Loucy (cell line): Measurements from ENCODE around the gene RPL28.

ENCODE experiments used
- H2AFZ ChIP-seq: fragments of 200-600 bp; sonication (generic); 2 replicates; pipeline ENCODE4 v1.6.0; 2016; ENCODE audit warnings: antibody characterized with exemption, mild to moderate bottlenecking, low read length, moderate library complexity
- H3F3A ChIP-seq: fragments of 200-600 bp; 2 replicates; pipeline ENCODE4 v1.6.0; 2016; ENCODE audit warnings: antibody characterized with exemption, low read depth, mild to moderate bottlenecking
- H3K27me3 ChIP-seq: fragments of 200-600 bp; sonication (generic); 2 replicates; pipeline ENCODE4 v1.6.1; 2014; ENCODE audit warnings: low read length, mild to moderate bottlenecking; ENCODE audit not compliant: insufficient read depth, poor library complexity, severe bottlenecking
- H3K36me3 ChIP-seq: fragments of 200-600 bp; sonication (generic); 2 replicates; pipeline ENCODE4 v1.6.1; 2016; ENCODE audit warnings: low read length; ENCODE audit not compliant: insufficient read depth
- H3K4me1 ChIP-seq: fragments of 200-600 bp; sonication (generic); 2 replicates; pipeline ENCODE4 v1.5.1; 2014; ENCODE audit warnings: low read length, mild to moderate bottlenecking; ENCODE audit not compliant: insufficient read depth, poor library complexity, severe bottlenecking
- H3K4me2 ChIP-seq: fragments of 200-600 bp; sonication (generic); 2 replicates; pipeline ENCODE4 v1.6.0; 2014; ENCODE audit warnings: antibody characterized with exemption, low read length, low read depth, mild to moderate bottlenecking; ENCODE audit not compliant: poor library complexity, severe bottlenecking
- H3K4me3 ChIP-seq: fragments of 200-600 bp; sonication (generic); 2 replicates; pipeline ENCODE4 v1.5.1; 2014; ENCODE audit warnings: low read length, mild to moderate bottlenecking, mixed read lengths; ENCODE audit not compliant: poor library complexity, severe bottlenecking
- H3K79me2 ChIP-seq: fragments of 200-600 bp; sonication (generic); 2 replicates; pipeline ENCODE4 v1.6.1; 2014; ENCODE audit warnings: low read length; ENCODE audit not compliant: insufficient read depth
- H3K9ac ChIP-seq: fragments of 200-600 bp; sonication (generic); 2 replicates; pipeline ENCODE4 v1.6.0; 2014; ENCODE audit warnings: mild to moderate bottlenecking, low read depth, low read length, moderate library complexity; ENCODE audit not compliant: poor library complexity, severe bottlenecking
- H3K9me2 ChIP-seq: fragments of 200-600 bp; sonication (generic); replicated peaks from 2 replicates; pipeline ENCODE4 v1.6.1; 2016; ENCODE audit warnings: low read depth, low read length, mixed read lengths
- H3K9me3 ChIP-seq: fragments of 200-600 bp; sonication (generic); 2 replicates; pipeline ENCODE4 v1.6.1; 2014; ENCODE audit warnings: mild to moderate bottlenecking, antibody characterized with exemption, low read length, low read depth; ENCODE audit not compliant: insufficient read depth
- H4K20me1 ChIP-seq: fragments of 200-600 bp; sonication (generic); 2 replicates; pipeline ENCODE4 v1.6.0; 2014; ENCODE audit warnings: antibody characterized with exemption, low read length, mild to moderate bottlenecking; ENCODE audit not compliant: insufficient read depth, poor library complexity, severe bottlenecking
- CTCF ChIP-seq: fragments of 200-600 bp; sonication (generic); conservative IDR thresholded peaks from 2 replicates; pipeline ENCODE4 v1.5.1; 2014; ENCODE audit warnings: mild to moderate bottlenecking, antibody characterized with exemption, low read length
- EZH2phosphoT487 ChIP-seq: fragments of 200-600 bp; IDR thresholded peaks from 2 replicates; pipeline ENCODE4 v1.6.1; 2018; ENCODE audit warnings: antibody characterized with exemption, mild to moderate bottlenecking, moderate library complexity, borderline replicate concordance

RPL28 gene

GRCh38 chr19:55434356-55434919 lies 48.7 kb downstream of the RPL28 start:
- Histone ChIP-seq H3K4me2 (no peak overlapping the region), H3K79me2 (no peaks in the 10 kb centered on the region), H3K4me3 (no peak overlapping the region), H3F3A (no peaks in the 10 kb centered on the region), H4K20me1 (no peaks in the 10 kb centered on the region), H3K27me3 (no peaks in the 10 kb centered on the region), H2AFZ (no peak overlapping the region), H3K9me3 (no peaks in the 10 kb centered on the region), H3K36me3 (no peaks in the 10 kb centered on the region), H3K9ac (no peak overlapping the region), H3K4me1 (no peaks in the 10 kb centered on the region), H3K9me2 (no peaks in the 10 kb centered on the region)
- TF ChIP-seq EZH2phosphoT487 = no peak
- no peak for TF ChIP-seq CTCF

DNA sequence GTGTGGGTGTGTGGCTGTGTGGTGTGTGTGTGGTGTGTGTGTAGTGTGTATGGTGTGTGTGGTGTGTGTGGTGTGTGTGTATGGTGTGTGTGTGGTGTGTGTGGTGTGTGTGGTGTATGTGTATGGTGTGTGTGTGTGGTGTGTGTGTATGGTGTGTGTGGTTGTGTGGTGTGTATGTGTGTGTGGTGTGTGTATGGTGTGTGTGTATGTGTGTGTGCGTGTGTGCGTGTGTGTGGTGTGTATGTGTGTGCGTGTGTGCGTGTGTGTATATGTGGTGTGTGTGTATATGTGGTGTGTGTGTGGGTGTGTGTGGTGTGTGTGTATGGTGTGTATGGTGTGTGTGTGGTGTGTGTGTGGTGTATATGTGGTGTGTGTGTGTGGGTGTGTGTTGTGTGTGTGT lies 49.3 kb downstream of the RPL28 start:
- no peaks in the 10 kb centered on the region for H3K79me2 ChIP-seq
- TF ChIP-seq CTCF (no peak), EZH2phosphoT487 (no peak)
- H3K4me3 ChIP-seq = no peak overlapping the region
- no peaks in the 10 kb centered on the region for H3F3A ChIP-seq
- H3K4me2 ChIP-seq = no peak overlapping the region
- H2AFZ ChIP-seq = no peak overlapping the region
- H3K9me2 ChIP-seq = no peaks in the 10 kb centered on the region
- no peaks in the 10 kb centered on the region for H3K36me3 ChIP-seq
- H3K4me1 ChIP-seq = no peaks in the 10 kb centered on the region
- H3K9ac ChIP-seq = no peak overlapping the region
- no peaks in the 10 kb centered on the region for H4K20me1 ChIP-seq
- H3K27me3 ChIP-seq = no peaks in the 10 kb centered on the region
- no peaks in the 10 kb centered on the region for H3K9me3 ChIP-seq

- H2AFZ ChIP-seq = no peak overlapping the region
- TF ChIP-seq EZH2phosphoT487 (no peak), CTCF (no peak)
Measured at GRCh38 chr19:55436847-55437246, 51.1 kb downstream of the RPL28 start.

More at GRCh38 chr19:55436847-55437246, 51.1 kb downstream of the RPL28 start:
- Histone ChIP-seq H3K79me2 (no peaks in the 10 kb centered on the region), H4K20me1 (no peaks in the 10 kb centered on the region), H3K9ac (no peak overlapping the region), H3K36me3 (no peaks in the 10 kb centered on the region), H3K9me3 (no peaks in the 10 kb centered on the region), H3K4me2 (no peak overlapping the region), H3K4me1 (no peaks in the 10 kb centered on the region), H3K27me3 (no peaks in the 10 kb centered on the region), H3K9me2 (no peaks in the 10 kb centered on the region), H3K4me3 (no peak overlapping the region), H3F3A (no peaks in the 10 kb centered on the region)
